Activated CD8-positive, alpha-beta memory T cell treated with anti-CD3 and anti-CD28 coated beads for 48 hours (primary cell): ENCODE results near the gene GRK4.
"Not testable (repeated sequence)": the region's sequence is repeated elsewhere in the genome, so short reads cannot be mapped to it uniquely, and the experiment has no call there.

Experiments used
- DNase-seq, 3 experiments: peaks; one replicate each; pipeline ENCODE4 v3.0.0-alpha.2; 2020; ENCODE audit warnings: low read depth in 2 of 3, low spot score in 2 of 3

Gene GRK4

GRCh38 chr4:2963175-2963965, at the start of gene GRK4, which contains the start of gene NOP14:
GRK4 (plus strand) TSS chr4:2963571; CDS start chr4:2964071, 500 bp downstream.
NOP14 (minus strand) TSS chr4:2963406; CDS start chr4:2963319, 87 bp downstream.
- peak; percentile 82 to 94 (median 91) for DNase-seq

DNA sequence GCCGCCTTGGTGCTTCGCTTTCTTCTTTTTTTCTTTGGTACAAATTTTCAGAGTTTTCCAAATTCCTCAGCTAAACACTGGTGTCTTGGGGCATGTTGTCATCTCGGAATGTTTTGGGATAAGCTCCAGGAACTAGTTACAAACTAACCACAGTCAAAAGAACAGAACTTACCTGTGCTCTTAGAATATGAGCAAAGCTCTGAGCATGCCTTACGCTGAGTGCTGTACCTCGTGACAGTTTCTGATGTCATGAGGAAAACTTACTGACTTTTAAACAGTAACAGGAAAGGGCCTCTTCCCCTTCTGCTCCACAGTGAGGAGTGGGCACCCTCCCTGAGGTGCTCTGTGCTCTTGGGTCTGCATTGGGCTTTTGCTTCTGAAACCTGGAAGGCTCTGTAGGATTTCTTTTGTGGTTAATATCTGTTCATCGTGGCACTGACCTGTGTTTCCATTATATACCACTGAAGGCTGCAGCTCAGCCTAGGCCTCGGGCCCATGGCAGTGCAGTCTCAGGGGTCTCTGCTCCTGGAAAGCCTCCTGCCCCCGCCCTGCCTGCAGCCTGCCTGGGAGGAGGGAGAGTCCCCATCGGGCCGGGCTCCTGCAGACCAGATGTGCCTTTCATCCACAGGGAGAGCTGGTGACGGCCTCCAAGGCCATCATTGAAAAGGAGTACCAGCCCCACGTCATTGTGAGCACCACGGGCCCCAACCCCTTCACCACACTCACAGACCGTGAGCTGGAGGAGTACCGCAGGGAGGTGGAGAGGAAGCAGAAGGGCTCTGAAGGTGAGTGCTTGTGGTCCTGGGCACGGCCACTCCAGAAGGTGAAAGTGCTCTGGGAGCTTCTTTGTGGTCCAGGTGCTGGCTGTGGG, 48.9 kb upstream of the GRK4 start:
- no peak for DNase-seq

- DNase-seq = no peak
Measured at GRCh38 chr4:2915789-2916188, 47.6 kb upstream of the GRK4 start.

GRCh38 chr4:2916696-2917095, 46.7 kb upstream of the GRK4 start:
- not testable (repeated sequence) for DNase-seq

GRCh38 chr4:2918300-2918699, 45.1 kb upstream of the GRK4 start:
- DNase-seq = not testable (repeated sequence)

DNA sequence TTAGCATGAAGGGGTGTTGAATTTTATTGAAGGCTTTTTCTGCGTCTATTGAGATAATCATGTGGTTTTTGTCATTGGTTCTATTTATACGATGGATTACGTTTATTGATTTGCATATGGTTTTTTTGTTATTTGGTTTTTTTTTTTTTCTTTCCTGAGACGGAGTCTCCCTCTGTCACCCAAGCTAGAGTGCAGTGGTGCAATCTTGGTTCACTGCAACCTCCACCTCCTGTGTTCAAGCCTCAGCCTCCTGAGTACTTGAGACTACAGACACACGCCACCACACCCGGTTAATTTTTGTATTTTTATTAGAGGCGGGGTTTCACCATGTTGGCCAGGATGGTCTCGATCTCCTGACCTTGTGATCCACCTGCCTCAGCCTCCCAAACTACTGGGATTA, 44.7 kb upstream of the GRK4 start:
- not testable (repeated sequence) for DNase-seq

DNA sequence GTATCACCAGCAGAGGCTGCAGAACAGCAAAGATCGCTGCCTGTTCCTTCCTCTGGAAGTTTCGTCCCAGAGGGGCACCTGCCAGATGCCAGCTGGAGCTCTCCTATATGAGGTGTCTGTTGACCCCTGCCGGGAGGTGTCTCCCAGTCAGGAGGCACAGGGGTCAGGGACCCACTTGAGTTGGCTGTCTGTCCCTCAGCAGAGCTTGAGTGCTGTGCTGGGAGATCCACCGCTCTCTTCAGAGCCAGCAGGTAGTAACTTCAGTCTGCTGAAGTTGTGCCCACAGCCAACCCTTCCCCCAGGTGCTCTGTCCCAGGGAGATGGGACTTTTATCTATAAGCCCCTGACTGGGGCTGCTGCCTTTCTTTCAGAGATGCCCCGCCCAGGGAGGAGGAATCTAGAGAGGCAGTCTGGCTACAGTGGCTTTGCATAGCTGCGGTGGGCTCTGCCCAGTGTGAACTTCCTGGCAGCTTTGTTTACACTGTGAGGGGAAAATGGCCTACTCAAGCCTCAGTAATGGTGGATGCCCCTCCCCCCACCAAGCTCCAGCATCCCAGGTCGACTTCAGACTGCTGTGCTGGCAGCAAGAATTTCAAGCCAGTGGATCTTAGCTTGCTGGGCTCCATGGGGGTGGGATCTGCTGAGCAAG, 40.8 kb upstream of the GRK4 start:
- not testable (repeated sequence) for DNase-seq

- DNase-seq = no peak
Measured at GRCh38 chr4:2923141-2923551, 40.2 kb upstream of the GRK4 start.

DNA sequence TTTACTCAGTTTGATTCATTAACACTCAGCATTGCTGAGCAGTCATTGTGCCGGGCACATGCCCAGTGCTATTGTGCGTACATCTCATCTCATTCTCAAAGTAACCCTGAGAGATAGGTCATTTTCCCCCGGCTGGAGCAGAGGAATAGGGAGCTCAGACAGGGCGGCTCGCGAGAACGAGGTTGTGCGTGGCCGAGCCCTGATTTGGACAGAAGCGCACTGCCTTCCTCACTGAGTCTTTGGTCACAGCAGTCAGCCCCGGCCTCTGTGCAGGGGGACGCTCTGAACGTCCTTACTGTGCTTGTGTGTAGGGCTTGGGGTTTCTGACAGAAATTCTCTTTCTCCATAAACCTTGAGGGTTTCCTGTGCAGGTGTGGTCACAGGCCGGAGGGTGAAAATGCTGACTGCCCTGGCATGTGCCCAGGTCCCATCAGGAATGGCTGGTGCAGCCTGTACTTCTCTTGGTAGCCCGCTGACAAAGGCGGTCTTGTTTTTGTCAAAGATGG, 39.6 kb upstream of the GRK4 start:
- DNase-seq = no peak

GRCh38 chr4:2924286-2924685, 39.1 kb upstream of the GRK4 start:
- no peak for DNase-seq

DNA sequence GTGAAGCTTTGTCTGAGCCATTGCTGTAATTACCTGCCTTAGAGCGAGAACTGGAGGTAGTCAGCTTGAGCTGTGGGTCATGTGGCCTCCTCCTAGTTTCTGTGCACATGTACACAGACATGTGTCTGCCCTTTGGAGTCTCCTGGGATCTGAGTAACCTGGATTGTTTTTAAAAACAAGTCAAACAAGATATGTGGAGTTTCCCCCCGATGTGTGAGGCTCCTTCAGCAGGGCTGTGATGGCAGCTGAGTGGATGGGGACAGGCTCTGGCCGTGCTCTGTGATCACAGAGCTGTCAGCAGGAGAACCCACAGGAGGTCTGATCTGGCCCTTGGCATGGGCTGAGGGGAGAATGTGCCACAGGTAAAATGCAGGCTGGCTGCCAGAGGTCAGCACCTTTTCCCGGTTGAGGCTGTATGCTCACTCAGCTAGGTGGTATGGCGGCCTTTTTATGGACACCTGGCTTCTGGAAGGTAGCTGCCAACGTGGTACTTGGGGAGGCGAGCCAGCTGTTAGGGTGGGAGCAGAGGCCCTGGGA, 38.5 kb upstream of the GRK4 start:
- DNase-seq = no peak

- no peak for DNase-seq
Measured at GRCh38 chr4:2925496-2925895, 37.9 kb upstream of the GRK4 start.

GRCh38 chr4:2925931-2926860, 37.2 kb upstream of the GRK4 start:
- no peak for DNase-seq

DNA sequence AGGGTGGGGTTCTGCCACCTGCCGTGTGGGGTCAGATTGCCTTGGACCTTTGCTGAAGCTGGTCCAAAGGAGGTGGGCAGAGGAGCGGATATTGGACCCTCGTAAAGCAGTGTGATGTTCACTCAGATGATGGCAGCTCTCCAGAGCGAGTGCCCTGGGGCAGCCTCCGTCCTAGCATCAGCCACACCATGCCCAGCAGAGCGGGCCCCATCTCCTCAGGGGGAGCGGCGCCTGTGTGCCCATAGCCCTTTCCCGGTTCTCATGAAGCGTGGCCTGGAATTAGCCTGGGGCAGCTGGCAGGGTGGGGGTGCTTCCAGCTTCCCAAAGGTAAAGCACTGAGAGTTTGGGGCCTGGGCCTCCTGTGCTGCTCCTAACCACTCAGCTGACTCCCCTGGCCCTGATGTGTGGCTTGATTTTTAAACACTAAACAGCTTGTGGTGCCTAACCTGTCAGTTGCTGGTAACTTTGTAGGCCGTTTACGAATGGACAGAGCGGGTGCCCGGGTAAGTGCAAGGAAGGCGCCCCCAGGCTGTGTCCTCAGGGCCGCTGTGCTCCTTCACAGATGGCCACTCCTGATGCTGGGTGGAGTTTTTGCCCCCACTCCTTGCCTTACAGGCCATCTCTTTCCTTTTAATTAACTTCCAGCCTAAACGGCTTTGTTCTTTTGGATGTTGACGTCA, 36.2 kb upstream of the GRK4 start:
- no peak for DNase-seq

GRCh38 chr4:2927696-2928075, 35.7 kb upstream of the GRK4 start:
- no peak for DNase-seq

DNA sequence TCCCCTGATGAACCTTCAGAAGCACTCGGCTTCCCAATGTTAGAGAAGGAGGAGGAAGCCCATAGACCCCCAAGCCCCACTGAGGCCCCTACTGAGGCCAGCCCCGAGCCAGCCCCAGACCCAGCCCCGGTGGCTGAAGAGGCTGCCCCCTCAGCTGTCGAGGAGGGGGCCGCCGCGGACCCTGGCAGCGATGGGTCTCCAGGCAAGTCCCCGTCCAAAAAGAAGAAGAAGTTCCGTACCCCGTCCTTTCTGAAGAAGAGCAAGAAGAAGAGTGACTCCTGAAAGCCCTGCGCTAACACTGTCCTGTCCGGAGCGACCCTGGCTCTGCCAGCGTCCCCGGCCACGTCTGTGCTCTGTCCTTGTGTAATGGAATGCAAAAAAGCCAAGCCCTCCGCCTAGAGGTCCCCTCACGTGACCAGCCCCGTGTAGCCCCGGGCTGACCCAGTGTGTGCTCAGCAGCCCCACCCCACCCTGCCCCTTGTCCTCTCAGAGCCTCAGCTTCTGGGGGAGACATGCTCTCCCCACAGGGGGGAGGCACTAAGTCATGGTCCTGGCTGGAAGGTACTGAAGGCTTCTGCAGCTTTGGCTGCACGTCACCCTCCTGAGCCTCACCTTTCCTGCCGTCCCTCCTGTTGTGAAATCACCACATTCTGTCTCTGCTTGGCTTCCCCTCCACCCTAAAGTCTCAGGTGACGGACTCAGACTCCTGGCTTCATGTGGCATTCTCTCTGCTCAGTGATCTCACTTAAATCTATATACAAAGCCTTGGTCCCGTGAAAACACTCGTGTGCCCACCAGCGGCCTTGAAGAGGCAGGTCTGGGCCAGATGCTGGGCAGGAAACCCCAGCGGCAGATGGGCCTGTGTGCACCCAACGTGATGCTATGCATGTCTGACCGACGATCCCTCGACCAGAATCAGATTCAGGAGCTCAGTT, 34.9 kb upstream of the GRK4 start:
- no peak for DNase-seq

DNA sequence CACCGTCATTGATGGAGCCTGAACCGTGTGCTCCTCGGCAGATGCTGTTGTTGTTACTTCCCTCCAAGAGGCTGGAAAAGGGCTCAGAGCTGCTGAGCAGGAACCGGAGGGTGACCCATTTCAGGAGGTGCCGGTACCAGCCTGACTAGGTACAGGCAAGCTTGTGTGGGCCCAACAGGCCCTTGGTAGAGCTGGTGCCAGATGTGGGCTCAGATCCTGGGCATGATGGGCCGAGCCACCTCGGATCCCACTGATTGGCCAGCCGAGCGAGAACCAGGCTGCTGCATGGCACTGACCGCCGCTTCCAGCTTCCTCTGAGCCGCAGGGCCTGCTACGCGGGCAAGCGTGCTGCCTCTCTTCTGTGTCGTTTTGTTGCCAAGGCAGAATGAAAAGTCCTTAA, 33.9 kb upstream of the GRK4 start:
- DNase-seq = no peak

DNA sequence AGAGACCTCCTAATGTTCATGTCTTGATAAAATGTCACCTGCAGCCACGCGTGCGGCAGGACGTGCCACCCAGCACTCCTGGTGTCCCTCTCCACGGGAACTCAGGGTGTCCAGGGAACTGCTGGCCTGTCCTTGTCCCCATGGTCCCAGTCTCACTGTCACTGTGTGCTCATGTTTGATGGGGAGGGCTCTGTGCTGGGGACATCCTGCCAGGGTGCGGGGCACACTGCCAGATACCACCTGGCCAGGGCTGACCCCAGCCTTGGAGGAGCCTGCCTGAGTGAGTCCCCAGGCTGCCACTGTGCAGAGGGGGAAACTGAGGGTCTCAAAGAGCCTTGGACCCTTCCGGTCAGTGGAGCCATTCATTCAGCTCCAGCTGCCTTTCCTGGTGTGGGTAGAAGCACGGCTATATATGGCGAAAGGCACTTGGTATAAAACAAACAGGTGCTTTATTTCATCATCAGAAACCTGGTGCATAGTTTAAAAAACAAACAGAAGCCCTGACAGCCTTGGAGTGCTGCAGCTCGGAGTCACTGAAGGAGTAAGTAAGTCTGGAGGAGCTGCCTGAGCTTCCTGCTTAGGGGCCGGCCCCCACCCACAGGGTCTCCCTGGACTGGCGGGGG, 33.1 kb upstream of the GRK4 start:
- DNase-seq = no peak
